Rectal smooth muscle tissue (tissue), 1 donor: ENCODE data around the gene ZNF628.
A peak's percentile ranks its signal among the peaks of the same experiment; 100 is the strongest.

Experiments used
- H3K27ac ChIP-seq: one replicate; pipeline ENCODE4 v1.7.0; 2013; ENCODE audit warnings: low read depth, low read length, inconsistent platforms
- H3K27me3 ChIP-seq: one replicate; pipeline ENCODE4 v1.7.0; 2013; ENCODE audit warnings: low read length; ENCODE audit not compliant: control insufficient read depth, insufficient read depth
- H3K36me3 ChIP-seq: one replicate; pipeline ENCODE4 v1.7.0; 2013; ENCODE audit warnings: low read length; ENCODE audit not compliant: control insufficient read depth, insufficient read depth
- H3K4me1 ChIP-seq: one replicate; pipeline ENCODE4 v1.7.0; 2013; ENCODE audit warnings: low read length; ENCODE audit not compliant: control insufficient read depth, insufficient read depth
- H3K4me3 ChIP-seq: one replicate; pipeline ENCODE4 v1.7.0; 2013; ENCODE audit warnings: low read length
- H3K9ac ChIP-seq: one replicate; pipeline ENCODE4 v1.7.0; 2013; ENCODE audit warnings: low read length

The ZNF628 gene

GRCh38 chr19:55504252-55504603 lies 27.8 kb downstream of the ZNF628 start:
- peak overlapping the region; percentile 27 for H3K27ac ChIP-seq

GRCh38 chr19:55504981-55505380 lies 28.6 kb downstream of the ZNF628 start:
- no peak overlapping the region for H3K27ac ChIP-seq
- peaks cover 4% of the 10 kb centered on the region for H3K36me3 ChIP-seq
- no peak overlapping the region for H3K4me3 ChIP-seq
- no peak overlapping the region for H3K9ac ChIP-seq
- H3K4me1 ChIP-seq = peaks cover 2% of the 10 kb centered on the region
- H3K27me3 ChIP-seq = no peaks in the 10 kb centered on the region

More at GRCh38 chr19:55504252-55504603, 27.8 kb downstream of the ZNF628 start:
- Histone ChIP-seq H3K36me3 (peaks cover 3% of the 10 kb centered on the region), H3K27me3 (no peaks in the 10 kb centered on the region), H3K4me1 (peaks cover 2% of the 10 kb centered on the region), H3K9ac (no peak overlapping the region), H3K4me3 (peak overlapping the region; percentile 73)

GRCh38 chr19:55508120-55508519 lies 31.7 kb downstream of the ZNF628 start:
- Histone ChIP-seq H3K9ac (no peak overlapping the region), H3K27me3 (no peaks in the 10 kb centered on the region), H3K27ac (no peak overlapping the region), H3K36me3 (peaks cover 4% of the 10 kb centered on the region), H3K4me1 (peaks cover 2% of the 10 kb centered on the region), H3K4me3 (no peak overlapping the region)

GRCh38 chr19:55516878-55517620 lies 40.6 kb downstream of the ZNF628 start:
- no peak overlapping the region for H3K9ac ChIP-seq

GRCh38 chr19:55519451-55520311 lies 43.3 kb downstream of the ZNF628 start:
- no peak overlapping the region for H3K4me3 ChIP-seq

More at GRCh38 chr19:55516878-55517620, 40.6 kb downstream of the ZNF628 start:
- H3K36me3 ChIP-seq = no peaks in the 10 kb centered on the region
- no peaks in the 10 kb centered on the region for H3K4me1 ChIP-seq
- peak overlapping the region; percentile 88 for H3K27ac ChIP-seq
- H3K27me3 ChIP-seq = no peaks in the 10 kb centered on the region
- peak overlapping the region; percentile 64 for H3K4me3 ChIP-seq

GRCh38 chr19:55520691-55521292 lies 44.4 kb downstream of the ZNF628 start:
- no peak overlapping the region for H3K27ac ChIP-seq
- no peaks in the 10 kb centered on the region for H3K4me1 ChIP-seq
- no peak overlapping the region for H3K9ac ChIP-seq

More at GRCh38 chr19:55519451-55520311, 43.3 kb downstream of the ZNF628 start:
- Histone ChIP-seq H3K36me3 (no peaks in the 10 kb centered on the region), H3K27me3 (no peaks in the 10 kb centered on the region), H3K4me1 (no peaks in the 10 kb centered on the region), H3K27ac (no peak overlapping the region), H3K9ac (no peak overlapping the region)

GRCh38 chr19:55525289-55526101 lies 49.1 kb downstream of the ZNF628 start:
- Histone ChIP-seq H3K27ac (no peak overlapping the region), H3K4me1 (peaks cover 6% of the 10 kb centered on the region), H3K4me3 (no peak overlapping the region), H3K9ac (no peak overlapping the region), H3K27me3 (no peaks in the 10 kb centered on the region), H3K36me3 (no peaks in the 10 kb centered on the region)

More at GRCh38 chr19:55520691-55521292, 44.4 kb downstream of the ZNF628 start:
- no peaks in the 10 kb centered on the region for H3K27me3 ChIP-seq
- no peaks in the 10 kb centered on the region for H3K36me3 ChIP-seq
- H3K4me3 ChIP-seq = no peak overlapping the region

- Histone ChIP-seq H3K9ac (no peak overlapping the region), H3K36me3 (no peaks in the 10 kb centered on the region), H3K4me3 (peak overlapping the region; percentile 14), H3K27me3 (no peaks in the 10 kb centered on the region), H3K4me1 (peaks cover 6% of the 10 kb centered on the region), H3K27ac (no peak overlapping the region)
Observed at GRCh38 chr19:55526216-55527196, 50.1 kb downstream of the ZNF628 start.

GRCh38 chr19:55527197-55528029 lies 51.0 kb downstream of the ZNF628 start:
- no peak overlapping the region for H3K4me3 ChIP-seq
- peaks cover 6% of the 10 kb centered on the region for H3K4me1 ChIP-seq
- no peaks in the 10 kb centered on the region for H3K27me3 ChIP-seq
- H3K27ac ChIP-seq = no peak overlapping the region
- no peak overlapping the region for H3K9ac ChIP-seq
- H3K36me3 ChIP-seq = no peaks in the 10 kb centered on the region

- H3K9ac ChIP-seq = no peak overlapping the region
- no peaks in the 10 kb centered on the region for H3K36me3 ChIP-seq
- H3K27me3 ChIP-seq = no peaks in the 10 kb centered on the region
- no peak overlapping the region for H3K27ac ChIP-seq
- peaks cover 6% of the 10 kb centered on the region for H3K4me1 ChIP-seq
- no peak overlapping the region for H3K4me3 ChIP-seq
Observed at GRCh38 chr19:55528030-55528803, 51.8 kb downstream of the ZNF628 start.
